HG03064 (cell line): Measurements from ENCODE around the gene ZNF276.
"Not testable (repeated sequence)": the region's sequence is repeated elsewhere in the genome, so short reads cannot be mapped to it uniquely, and the experiment has no call there.

ENCODE experiments used
- ATAC-seq: cut with Tn5 transposase; IDR thresholded peaks from one replicate; pipeline ENCODE4 v1.9.1; 2021; ENCODE audit warnings: low read depth; ENCODE audit not compliant: unreplicated experiment

ZNF276 gene

DNA sequence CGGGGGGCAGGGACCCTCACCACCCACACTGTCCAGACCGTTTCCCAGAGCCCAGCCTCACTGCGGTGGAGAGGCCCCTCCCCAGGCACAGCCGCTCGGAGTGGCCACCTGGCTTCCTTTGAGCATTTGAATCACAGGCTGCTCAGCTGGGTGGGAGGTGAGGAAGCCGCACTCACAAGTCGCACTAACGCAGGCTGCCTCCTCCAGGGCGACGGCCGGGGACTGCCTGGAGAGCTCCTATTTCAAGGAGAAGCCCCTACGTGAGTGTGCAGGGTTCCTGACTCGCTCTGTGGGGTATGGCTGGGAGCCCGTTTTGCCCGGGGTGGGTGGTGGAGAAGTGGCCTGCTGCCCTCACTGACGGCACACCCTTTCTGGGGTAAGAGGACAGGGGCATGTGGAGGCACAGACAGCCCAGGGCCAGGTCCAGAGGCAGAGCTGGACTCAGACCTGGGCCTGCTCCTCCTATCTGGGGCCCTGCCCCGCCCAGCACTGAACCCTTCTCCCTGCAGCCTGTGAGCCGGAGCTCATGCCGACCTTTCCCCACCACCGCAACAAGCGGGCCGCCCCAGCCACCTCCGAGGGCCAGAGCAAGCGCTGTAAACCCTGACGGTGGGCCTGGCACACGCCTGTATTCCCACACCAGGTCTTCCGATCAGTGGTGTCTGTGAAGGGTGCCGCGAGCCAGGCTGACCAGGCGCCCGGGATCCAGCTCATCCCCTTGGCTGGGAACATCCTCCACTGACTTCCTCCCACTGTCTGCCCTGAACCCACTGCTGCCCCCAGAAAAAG lies 26.1 kb upstream of the ZNF276 start:
- no peak for ATAC-seq

DNA sequence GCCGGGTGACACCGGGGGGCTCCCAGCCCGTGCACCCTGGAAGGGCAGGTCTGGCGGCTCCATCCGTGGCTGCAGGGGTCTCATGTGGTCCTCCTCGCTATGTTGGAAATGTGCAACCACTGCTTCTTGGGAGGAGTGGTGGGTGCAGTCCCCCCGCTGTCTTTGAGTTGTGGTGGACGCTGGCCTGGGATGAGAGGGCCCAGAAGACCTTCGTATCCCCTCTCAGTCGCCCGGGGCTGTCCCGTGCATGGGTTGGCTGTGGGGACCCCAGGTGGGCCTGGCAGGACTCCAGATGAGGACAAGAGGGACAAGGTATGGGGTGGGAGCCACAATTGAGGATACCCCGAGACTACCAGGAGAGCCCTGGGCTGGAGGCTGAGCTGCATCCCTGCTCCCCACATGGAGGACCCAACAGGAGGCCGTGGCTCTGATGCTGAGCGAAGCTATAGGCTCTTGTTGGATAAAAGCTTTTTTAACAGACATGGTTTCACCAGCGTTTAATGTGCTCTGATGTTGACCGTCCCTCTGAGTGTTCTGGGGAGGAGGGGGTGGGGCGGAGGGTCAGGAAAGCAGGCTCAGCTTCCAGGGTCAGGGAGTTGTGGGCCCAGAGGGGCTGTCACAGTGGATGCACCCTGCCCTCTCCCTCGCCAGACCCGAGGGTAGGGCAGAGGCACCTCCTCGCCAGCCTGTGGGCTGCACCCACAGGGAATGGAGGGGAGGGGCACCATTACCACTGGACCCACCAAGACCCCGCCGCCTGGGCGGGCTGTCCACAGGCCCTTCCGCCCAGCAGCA lies 25.3 kb upstream of the ZNF276 start:
- ATAC-seq: no peak

DNA sequence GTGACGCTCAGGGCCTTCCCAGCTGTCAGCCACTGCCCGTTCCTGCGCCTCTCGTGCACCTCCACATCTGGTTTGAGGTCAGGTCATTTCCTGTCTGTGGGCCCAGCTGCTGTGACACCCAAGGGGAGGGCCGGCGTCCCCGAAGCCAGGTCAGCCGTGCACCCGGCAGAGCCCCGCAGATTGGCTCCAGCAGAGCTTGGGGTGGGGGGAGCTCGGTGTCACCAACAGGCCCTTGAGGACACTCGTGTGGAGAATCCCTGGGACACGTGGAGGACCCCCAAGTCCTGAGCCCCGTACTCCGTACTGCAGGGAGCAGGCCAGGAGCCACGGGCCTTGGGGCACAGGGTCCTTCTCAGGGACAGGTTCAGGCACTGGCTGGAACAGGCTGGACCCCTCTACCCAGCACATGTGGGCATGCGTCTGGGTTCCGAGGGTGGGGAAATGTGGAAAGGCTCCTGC lies 24.6 kb upstream of the ZNF276 start:
- ATAC-seq: no peak

DNA sequence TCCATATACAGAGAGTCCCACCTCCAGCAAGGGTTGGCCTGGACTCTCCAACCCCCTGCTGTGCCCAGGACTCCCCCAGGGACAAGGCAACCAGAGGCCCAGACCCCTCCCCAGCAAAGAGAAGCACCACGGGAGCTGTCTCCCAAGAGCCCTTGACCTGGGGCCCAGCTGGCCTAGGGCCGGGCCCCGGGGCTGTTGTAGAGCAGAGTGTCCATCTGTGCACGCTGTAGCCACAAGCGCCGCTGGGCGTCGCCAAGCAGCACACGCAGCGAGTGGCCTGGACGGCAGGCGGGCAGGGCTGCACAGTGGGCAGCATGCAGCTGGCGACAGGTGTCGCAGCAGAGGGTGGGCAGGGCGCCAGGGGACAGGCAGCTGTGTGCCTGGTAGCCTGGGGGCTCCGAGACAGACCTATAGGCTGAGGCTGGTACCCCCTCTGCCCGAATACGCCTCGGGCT lies 24.1 kb upstream of the ZNF276 start:
- ATAC-seq: no peak

DNA sequence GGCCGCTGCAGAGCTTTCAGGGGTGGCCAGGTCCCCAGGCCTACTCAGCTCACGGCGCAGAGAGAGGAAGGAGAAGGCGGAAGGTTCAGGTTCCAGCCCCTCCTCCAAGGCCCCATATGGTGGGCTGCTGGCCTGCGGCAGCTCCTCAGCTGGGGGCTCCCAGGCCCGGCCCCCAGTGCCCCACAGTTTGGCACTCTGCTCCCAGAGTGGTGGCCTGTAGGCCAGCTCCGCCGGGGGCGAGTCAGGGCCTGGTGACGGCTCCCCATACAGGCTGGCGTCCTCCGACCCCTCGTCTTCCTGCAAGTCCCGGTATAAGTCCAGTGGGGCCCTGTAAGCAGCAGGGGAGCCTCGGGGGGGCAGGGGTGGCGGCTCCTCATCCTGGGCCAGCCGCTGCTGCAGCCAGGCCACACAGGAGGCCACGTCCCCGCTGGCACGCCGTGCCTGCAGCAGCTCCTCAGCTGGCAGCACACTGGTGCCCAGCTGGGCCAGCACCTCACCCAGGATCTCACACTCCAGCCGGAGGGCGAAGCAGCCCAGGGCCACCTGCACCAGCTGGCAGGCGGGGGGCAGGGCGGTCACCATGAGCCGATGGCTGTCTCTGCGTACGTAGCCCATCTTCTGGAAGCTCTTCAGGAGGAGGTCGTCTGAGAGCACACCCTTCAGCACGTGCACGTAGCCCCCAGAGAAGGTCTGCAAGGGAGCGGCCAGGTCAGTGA lies 23.6 kb upstream of the ZNF276 start:
- no peak for ATAC-seq

DNA sequence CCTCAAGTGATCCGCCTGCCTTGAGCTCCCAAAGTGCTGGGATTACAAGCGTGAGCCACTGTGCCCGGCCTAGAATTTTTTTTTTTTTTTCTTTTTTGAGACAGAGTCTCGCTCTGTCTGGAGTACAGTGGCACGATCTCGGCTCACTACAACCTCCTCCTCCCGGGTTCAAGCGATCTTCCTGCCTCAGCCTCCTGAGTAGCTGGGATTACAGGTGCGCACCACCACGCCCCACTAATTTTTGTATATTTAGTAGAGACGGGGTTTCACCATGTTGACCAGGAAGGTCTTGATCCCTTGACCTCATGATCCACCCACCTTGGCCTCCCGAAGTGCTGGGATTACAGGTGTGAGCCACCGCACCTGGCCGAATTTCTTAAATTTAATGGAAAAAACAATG lies 22.6 kb upstream of the ZNF276 start:
- not testable (repeated sequence) for ATAC-seq

DNA sequence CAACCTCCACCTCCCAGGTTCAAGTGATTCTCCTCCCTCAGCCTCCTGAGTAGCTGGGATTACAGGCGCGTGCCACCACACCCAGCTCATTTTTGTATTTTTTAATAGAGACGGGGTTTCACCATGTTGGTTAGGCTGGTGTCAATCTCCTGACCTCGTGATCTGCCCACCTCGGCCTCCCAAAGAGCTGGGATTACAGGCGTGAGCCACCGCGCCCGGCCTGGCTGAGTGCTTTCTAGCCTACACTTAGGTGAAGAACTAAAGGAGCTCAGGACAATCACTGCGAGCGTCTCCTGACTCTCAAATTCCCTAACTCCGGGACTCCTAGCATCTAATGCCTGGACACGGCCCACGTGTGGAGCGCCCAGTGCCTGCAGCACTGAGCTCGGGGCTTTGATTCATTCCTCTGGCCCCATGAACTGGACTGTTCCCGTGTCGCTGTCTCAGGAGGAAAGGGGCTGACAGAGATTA lies 21.7 kb upstream of the ZNF276 start:
- ATAC-seq: not testable (repeated sequence)

DNA sequence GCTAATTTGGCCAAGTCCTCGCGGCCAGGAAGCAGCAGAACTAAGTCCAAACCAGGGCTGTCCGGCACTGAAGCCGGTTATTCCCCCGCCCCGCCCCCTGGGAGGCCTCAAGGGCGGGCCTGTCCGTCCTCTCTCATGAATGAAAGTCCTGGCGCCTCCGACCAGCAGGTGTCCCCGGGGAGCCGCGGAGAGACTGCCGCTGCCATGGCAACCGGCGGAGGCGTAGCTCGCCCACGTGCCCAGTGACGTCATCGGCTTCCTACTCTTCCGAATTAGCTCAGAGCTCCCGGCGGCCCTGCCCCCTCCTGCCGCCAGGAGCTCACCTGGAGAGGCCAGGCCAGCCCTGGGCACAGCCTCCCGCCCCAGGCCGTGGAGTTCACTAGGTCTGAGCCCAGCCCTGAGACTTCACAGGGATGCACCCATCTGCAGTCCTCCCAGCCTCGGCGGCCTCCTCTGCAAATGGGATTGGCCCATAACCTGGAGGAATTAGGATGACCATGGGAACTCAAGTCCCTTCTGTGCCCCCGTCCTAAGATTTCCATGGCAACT lies 21.2 kb upstream of the ZNF276 start:
- ATAC-seq: peak; percentile 39

DNA sequence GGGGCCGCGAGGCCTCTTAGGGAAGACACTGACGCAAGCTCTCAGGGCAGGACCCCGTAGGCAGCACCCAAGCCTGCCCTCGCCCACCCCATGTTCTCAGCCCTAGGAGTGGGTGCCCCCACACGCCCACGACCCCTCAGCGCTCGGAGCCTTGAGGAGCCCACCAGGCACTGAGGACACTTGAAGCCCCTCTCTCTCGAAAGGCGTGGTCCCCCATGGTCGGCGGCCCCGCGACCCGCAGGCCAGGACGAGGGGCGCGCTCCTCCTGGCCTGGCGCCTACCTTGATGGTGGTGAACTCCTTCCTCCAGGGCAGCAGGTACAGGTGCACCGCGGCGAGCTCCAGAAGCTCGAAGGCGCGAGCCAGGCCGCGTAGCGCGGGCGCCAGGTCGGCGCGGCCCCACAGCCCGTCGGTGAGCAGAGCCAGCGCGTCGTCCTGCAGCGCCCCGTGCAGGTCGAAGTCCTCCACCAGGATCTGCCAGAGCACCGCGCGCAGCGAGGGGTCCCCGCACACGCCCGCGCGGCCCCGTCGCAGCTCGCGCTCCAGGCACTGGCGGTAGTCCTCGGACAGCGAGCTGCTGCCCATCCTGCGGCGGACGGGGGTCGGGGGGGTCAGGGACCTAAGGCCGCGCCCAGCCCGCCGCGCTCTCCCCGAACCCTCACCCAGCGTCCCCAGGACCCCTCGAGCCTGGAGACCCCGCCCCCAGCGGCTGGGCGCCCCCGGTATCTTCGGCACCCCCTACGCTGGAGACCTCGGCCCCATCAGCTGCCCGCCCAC lies 20.5 kb upstream of the ZNF276 start:
- ATAC-seq: no peak

DNA sequence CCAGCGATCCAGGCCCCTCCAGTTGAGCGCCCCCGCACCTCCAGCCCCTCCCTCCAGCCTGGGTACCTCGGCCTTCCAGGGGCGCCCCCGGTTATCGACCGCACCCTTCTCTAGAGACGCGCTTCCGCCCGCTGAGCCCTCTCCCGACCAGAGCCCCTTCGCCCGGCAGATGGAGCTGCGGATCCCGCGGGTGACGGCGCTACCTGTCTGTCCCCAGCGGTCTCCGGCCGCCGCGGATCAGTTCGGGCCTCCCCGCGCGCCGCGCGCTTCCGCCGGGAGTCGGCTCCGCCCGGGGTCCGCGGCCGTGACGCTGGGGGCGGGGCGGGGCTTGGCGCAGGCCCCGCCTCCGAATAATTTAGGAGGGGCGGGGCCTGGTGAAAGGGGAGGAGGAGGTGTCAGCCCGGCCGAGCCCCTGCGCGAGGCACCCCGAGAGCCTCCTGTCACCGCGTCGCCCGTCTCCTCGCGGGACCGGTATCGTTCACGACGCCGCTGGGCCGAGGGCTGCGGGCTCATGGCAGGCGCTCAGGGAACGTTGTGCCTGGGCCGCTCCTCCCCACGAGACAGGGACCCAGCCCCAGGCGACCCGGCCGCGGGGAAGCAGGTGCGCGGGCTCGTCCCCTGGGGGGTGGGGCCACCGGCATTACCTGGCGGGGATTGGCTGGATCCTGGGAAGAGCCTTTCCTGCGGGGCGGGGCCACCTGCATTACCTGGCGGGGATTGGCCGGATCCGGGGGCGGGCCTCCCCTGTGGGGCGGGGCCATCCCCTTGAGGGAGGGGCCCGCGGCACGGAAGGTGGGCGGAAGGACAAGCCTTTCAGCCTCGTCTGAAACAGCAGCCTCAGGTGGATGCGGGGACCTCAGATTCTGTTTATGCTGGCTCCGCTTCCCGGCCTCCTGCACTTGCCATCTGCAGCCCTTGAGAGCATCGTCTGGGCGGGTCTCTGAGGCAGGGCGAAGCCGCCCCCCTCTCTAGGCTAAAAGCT lies 19.6 kb upstream of the ZNF276 start, which contains the start of gene SPATA2L:
Gene SPATA2L (minus strand): TSS at position 281 of the 982 bp plus-strand sequence. CDS start 473 bp downstream, outside the sequence.
- ATAC-seq: peak; percentile 58

DNA sequence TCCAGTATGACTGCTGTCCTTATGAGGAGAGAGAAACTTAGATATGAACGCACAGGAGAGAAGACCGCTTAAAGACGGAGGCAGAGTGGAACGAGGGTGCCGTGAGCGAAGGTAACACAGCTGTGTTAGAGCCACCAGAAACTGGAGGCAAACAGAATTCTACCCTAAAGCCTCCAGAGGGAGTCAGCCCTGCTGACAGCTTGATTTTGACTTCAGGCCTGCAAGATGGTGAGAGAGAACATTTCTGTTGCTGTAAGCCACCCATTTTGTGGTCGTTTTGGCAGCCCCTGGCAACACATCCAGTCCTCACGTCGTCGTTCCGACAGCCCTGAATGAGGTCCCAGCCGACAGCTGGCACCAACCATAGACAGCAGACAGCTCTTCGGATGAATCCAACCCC lies 17.1 kb upstream of the ZNF276 start:
- no peak for ATAC-seq

DNA sequence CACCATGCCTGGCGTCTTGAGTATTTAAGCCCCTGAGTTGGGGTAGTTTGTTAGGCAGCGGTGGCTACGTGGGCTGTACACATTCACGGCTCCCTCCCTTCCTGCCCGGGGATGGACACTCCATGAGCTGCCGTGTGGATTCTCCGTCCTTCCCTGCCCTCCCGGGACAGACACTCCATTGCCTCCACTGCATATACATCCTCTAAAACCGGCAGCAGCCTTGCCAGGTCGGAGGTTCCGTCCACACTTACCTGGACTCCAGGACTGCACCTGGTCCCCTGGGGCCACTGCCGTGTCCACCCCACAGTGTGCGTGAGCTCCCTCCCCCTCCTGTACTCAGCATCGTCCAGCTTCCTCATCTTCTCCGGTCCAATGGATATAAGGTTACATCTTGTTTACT lies 16.3 kb upstream of the ZNF276 start:
- no peak for ATAC-seq

DNA sequence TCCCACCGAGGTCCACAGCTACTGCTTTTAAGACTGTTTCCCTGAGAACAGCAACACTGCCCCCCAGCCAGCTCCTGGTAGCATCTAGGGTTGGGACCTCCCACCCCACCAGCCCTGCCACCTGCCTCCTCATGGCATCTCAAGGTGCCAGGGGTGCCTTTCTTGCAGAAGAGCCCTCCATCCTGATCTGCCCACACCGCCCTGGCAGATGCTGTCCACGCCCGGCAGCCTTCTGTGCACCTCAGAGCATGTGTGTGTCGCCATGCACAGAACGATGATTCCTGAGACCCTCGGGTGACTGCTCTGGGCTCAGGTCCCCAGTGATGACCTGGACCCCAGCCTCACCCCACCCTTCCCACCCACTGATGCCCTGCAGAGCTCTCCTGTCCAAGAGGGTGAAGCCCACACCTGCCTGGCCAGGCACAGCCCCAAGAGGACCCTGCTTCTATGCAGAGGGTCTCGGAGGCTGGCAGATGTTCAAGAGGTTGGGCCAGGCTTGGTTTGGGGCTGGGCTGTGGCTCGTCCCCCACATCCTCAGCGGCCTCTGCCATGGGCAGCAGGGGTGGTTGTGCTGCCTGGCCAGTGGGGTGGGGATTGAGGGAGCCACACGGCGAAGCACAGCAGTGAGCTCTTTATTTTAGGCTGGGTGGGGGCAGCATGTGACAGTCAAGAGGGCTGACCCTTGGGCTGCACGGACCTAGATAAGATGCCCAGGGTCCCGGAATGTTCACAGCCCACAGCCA lies 14.6 kb upstream of the ZNF276 start:
- no peak for ATAC-seq

DNA sequence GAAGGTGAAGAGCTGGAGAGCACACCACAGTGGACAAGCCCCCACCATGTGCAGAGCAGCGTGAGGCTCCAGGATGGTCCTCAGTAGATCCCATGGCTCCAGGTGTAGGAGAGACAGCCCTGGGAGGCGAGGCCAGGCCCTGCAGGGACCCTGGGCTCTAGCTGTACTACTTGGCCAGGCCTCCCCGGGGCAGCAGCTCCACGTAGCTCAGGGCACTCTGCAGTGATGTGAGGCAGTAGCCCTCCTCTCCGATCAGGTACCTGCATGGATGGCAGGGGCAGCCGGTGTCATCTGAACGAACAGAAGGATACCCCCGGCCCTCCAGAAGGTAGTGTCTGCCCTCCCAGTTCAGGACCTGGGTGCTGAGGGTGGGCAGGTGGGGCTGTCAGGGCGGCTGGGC lies 13.6 kb upstream of the ZNF276 start:
- ATAC-seq: no peak

DNA sequence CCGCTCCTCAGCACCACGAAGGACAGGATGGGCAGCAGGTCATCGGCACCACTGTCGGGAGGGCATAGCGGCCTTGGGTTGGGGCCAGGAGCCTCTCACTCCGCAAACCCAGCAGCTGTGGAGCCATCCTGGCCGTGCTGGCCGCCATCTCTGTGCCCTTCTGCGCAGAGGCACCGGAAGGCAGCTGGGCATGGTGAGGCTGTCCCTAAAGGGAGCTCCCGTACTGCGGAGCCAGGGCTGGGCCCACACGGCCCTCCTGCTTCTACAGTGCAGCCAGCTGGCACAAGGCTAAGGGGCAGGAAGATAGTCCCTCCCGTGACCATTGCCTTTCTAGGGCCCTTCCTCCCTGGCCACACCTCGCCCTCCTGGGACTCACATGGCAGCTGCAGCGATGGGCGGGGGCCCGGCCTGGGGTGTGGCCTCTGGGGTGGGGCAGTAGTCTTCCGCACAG lies 12.8 kb upstream of the ZNF276 start:
- ATAC-seq: no peak

DNA sequence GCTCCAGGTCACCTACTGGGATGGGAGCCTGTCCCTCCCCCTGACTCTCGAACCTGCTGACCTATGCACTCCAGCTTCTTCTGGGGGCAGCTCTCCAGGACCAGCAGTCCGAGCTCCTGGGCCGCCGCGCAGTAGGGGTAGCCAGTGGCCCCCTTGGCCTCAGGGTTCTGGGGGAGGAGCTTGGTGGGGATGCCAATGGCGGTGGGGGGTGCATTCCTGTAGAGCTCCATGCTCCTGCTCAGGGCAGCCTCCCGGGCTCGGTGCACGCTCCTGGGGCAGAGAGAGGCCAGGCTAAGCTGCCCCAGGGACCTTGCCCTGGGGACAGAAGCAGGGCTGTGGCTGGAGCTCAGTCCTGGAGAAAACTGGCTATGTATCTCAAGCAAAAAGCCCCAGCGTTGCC lies 12.2 kb upstream of the ZNF276 start:
- no peak for ATAC-seq

DNA sequence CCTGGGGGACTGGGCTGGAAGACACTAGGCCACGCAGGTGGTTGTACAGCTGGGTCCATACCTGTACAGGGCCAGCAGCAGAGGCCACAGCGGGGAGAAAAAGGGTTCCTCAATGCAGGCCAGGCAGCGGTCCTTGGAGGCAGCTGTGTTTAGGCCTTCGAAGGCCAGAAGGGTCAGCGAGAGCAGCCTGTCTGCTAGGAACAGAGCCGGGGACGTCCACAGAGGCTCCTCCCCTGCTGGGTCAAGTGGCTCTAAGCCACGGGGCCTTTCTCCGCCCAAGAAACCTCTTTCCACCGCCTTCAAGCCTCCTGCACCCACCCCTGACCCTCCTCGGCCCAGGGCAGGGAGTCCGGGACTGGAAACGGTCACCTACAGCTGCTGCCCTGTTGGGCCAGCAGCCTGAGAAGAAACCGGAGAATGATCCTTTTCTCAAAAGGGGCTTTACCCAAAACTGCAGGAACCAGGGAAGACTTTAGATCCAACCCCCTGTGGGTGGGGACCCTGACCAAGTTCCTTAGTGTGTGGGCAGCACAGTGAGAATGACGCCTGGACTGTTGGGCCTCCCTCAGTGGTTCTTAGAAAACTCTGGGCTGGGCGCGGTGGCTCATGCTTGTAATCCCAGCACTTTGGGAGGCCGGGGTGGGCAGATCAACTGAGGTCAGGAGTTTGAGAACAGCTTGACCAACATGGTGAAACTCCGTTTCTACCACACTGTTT lies 11.5 kb upstream of the ZNF276 start:
- ATAC-seq: no peak
